K562 (cell line): ENCODE data around the gene KRT81. TPM values are rescaled to one million over a fixed set of nuclear protein-coding genes. Genes with fewer than 3 reads are reported as not detected.

Experiments used
- ATAC-seq: fragments of 200-7000 bp; cut with Tn5 transposase; 3 replicates; pipeline ENCODE4 v1.9.1; 2020; ENCODE audit warnings: moderate library complexity
- BruUV-seq: library from RNA; stranded (reverse); fragments of 400-500 nt; replicated peaks from 2 replicates; lab custom pipeline; 2021; lab: Mats Ljungman, UMichigan
- CTCF ChIA-PET: fragments of 300-600 bp; formaldehyde crosslinking; extraction: SDS; loops from one replicate; lab custom pipeline; 2021; ENCODE audit warnings: low intra/inter-chr PET ratio; lab: Yijun Ruan, JAX
- POLR2A ChIA-PET: fragments of 300-600, 350-650 bp; sonication (Branson Sonifier 250); formaldehyde crosslinking; extraction: SDS; loops from one replicate; lab custom pipeline; 2021; ENCODE audit warnings: antibody characterized with exemption, inconsistent platforms; lab: Yijun Ruan, JAX
- DNase-seq, 4 experiments: peaks; one replicate each; pipeline versions ENCODE4 v3.0.0 to v3.0.0-alpha.2; 2011 to 2018; ENCODE audit warnings: low spot score in 3 of 4, mixed read lengths in 3 of 4; ENCODE audit errors: extremely low read depth in 1 of 4
- FAIRE-seq: peaks from 2 replicates; lab custom pipeline; 2011; peaks lifted over from hg19 to GRCh38; lab: Jason Lieb, UNC
- H2AFZ ChIP-seq: 2 replicates; pipeline ENCODE4 v1.6.0; 2011; ENCODE audit warnings: low read depth, low read length, control low read depth, inconsistent platforms
- H3K27ac ChIP-seq: fragments of 200-600 bp; 3 replicates; pipeline ENCODE4 v1.8.0; 2011; ENCODE audit warnings: low read depth, mild to moderate bottlenecking, control low read depth, inconsistent platforms, low read length, moderate library complexity, mixed read lengths; ENCODE audit errors: extremely low read depth
- H3K27me3 ChIP-seq, 2 experiments: fragments of 300-600 bp in 1 of 2; 2 replicates in 1 of 2; 3 replicates in 1 of 2; pipeline versions ENCODE4 v1.6.0 to v1.8.0; 2011; ENCODE audit warnings: inconsistent platforms in 2 of 2, low read length in 2 of 2, mild to moderate bottlenecking in 1 of 2, mixed read lengths in 1 of 2, moderate library complexity in 1 of 2; ENCODE audit not compliant: control insufficient read depth in 2 of 2, insufficient read depth in 2 of 2
- H3K36me3 ChIP-seq: fragments of 300-600 bp; 3 replicates; pipeline ENCODE4 v1.8.0; 2011; ENCODE audit warnings: mild to moderate bottlenecking, low read length, inconsistent platforms; ENCODE audit not compliant: control insufficient read depth, insufficient read depth
- H3K4me1 ChIP-seq, 2 experiments: fragments of 200-600 bp in 1 of 2; replicated peaks in 1 of 2; 2 replicates in 1 of 2; 3 replicates in 1 of 2; pipeline versions ENCODE4 v1.5.1 to v1.8.0; 2011; ENCODE audit warnings: inconsistent platforms in 2 of 2, low read length in 2 of 2, mild to moderate bottlenecking in 1 of 2, mixed read lengths in 1 of 2, moderate library complexity in 1 of 2; ENCODE audit not compliant: control insufficient read depth in 2 of 2, insufficient read depth in 2 of 2
- H3K4me2 ChIP-seq: 2 replicates; pipeline ENCODE4 v1.6.1; 2011; ENCODE audit warnings: low read length, control low read depth, inconsistent platforms, mixed read lengths; ENCODE audit not compliant: insufficient read depth
- H3K4me3 ChIP-seq: fragments of 200-600 bp; sonication (generic), shearing (Covaris generic); 2 replicates; pipeline ENCODE4 v1.5.1; 2016; ENCODE audit warnings: control low read depth, inconsistent platforms
- H3K79me2 ChIP-seq: fragments of 200-600 bp; 3 replicates; pipeline ENCODE4 v1.8.0; 2011; ENCODE audit warnings: low read length, inconsistent platforms; ENCODE audit not compliant: control insufficient read depth, insufficient read depth
- H3K9ac ChIP-seq, 2 experiments: 2 replicates each; pipeline versions ENCODE4 v1.6.0 to v1.6.1; 2011; ENCODE audit warnings: low read depth in 2 of 2, low read length in 2 of 2, control low read depth in 1 of 2, inconsistent platforms in 1 of 2, mild to moderate bottlenecking in 1 of 2, mixed read lengths in 1 of 2; ENCODE audit not compliant: insufficient read depth in 1 of 2
- H3K9me1 ChIP-seq: one replicate; pipeline ENCODE4 v1.6.0; 2011; ENCODE audit warnings: inconsistent platforms, mild to moderate bottlenecking, low read length, moderate library complexity; ENCODE audit not compliant: control insufficient read depth, insufficient read depth
- H3K9me3 ChIP-seq: replicated peaks from 2 replicates; pipeline ENCODE4 v1.5.1; 2011; ENCODE audit warnings: low read depth, low read length, inconsistent platforms; ENCODE audit not compliant: control insufficient read depth, insufficient read depth
- H4K20me1 ChIP-seq: replicated peaks from 2 replicates; pipeline ENCODE4 v1.6.1; 2011; ENCODE audit warnings: low read length, inconsistent platforms, mixed read lengths; ENCODE audit not compliant: control insufficient read depth, insufficient read depth
- ATF7 ChIP-seq: fragments of 450-650 bp; IDR thresholded peaks from 2 replicates; pipeline ENCODE4 v1.7.1; 2014; ENCODE audit warnings: mild to moderate bottlenecking, moderate library complexity
- CTBP1 ChIP-seq: fragments of 450-650 bp; IDR thresholded peaks from 2 replicates; pipeline ENCODE4 v1.6.1; 2016; ENCODE audit warnings: borderline replicate concordance
- FOS ChIP-seq: IDR thresholded peaks from 3 replicates; pipeline ENCODE4 v1.6.1; 2011; ENCODE audit not compliant: insufficient read length; ENCODE audit errors: extremely low read depth
- HOXB6 ChIP-seq: fragments of 250-450 bp; sonication (Bioruptor Pico); IDR thresholded peaks from 2 replicates; pipeline ENCODE4 v1.5.1; 2022; ENCODE audit warnings: mild to moderate bottlenecking, borderline replicate concordance
- MIER1 ChIP-seq: fragments of 450-650 bp; IDR thresholded peaks from 2 replicates; pipeline ENCODE4 v1.6.1; 2016; ENCODE audit warnings: antibody characterized with exemption, mild to moderate bottlenecking, low read depth
- NELFE ChIP-seq: IDR thresholded peaks from 2 replicates; pipeline ENCODE4 v1.6.1; 2011; ENCODE audit warnings: mild to moderate bottlenecking; ENCODE audit not compliant: insufficient read depth, insufficient read length
- NR1H2 ChIP-seq: sonication (generic); formaldehyde crosslinking; IDR thresholded peaks from 2 replicates; pipeline ENCODE4 v1.4.0; 2020; ENCODE audit warnings: mild to moderate bottlenecking, missing genetic modification reagents
- RBFOX2 ChIP-seq: fragments of 200-400 bp; formaldehyde crosslinking; IDR thresholded peaks from 2 replicates; pipeline ENCODE4 v1.6.1; 2017; ENCODE audit warnings: low read depth, mild to moderate bottlenecking, low read length, moderate library complexity
- SIN3B ChIP-seq: fragments of 450-650 bp; IDR thresholded peaks from 2 replicates; pipeline ENCODE4 v1.6.1; 2017; ENCODE audit warnings: low read depth, mild to moderate bottlenecking, moderate library complexity
- TBP ChIP-seq: optimal IDR thresholded peaks from 2 replicates; pipeline ENCODE3; 2011; ENCODE audit warnings: low read depth, low read length, improper control_type of control experiment
- ZFP36 ChIP-seq: fragments of 150-350 bp; IDR thresholded peaks from 2 replicates; pipeline ENCODE4 v1.6.1; 2018; ENCODE audit warnings: low read length, low read depth; ENCODE audit not compliant: partially characterized antibody
- ZNF282 ChIP-seq: sonication (generic); formaldehyde crosslinking; IDR thresholded peaks from 2 replicates; pipeline ENCODE4 v1.8.1; 2023; ENCODE audit warnings: missing genetic modification reagents
- ZNF592 ChIP-seq: fragments of 450-650 bp; IDR thresholded peaks from 2 replicates; pipeline ENCODE4 v1.6.1; 2017; ENCODE audit warnings: antibody characterized with exemption, mild to moderate bottlenecking
- WGBS: fragments of 100-300 bp; shearing (Covaris generic); methylation state at CpG from one replicate; pipeline ENCODE4 v1.1.6; 2016; ENCODE audit warnings: low coverage, mixed read lengths; ENCODE audit not compliant: insufficient coverage; ENCODE audit errors: missing lambda C conversion rate; 5-methylcytosine and 5-hydroxymethylcytosine counted together
- in situ Hi-C: fragments of 300-500 bp; cut with MboI; formaldehyde crosslinking; loops from 4 replicates; pipeline ENCODE4 v1.15.0; 2018; ENCODE audit warnings: inconsistent platforms, mixed read lengths
- intact Hi-C: fragments of 100-400 bp; cut with micrococcal nuclease; formaldehyde crosslinking; loops from 2 replicates; pipeline ENCODE4 v1.14.2; 2022
- polyA plus RNA-seq, 8 experiments: library from polyadenylated mRNA; depleted of rRNA in 4 of 8; stranded (reverse) in 5 of 8; unstranded in 3 of 8; fragments of >200 nt; fragmentation: Nextera tagmentation in 2 of 8; fragmentation: Illumina TruSeq in 1 of 8; extraction: Ambion mirVana in 2 of 8; extraction: Trizol in 1 of 8; gene quantifications; 2 replicates each; pipeline versions ENCODE4 v1.2.1 to v1.2.3, GENCODE V29; 2011 to 2014; ENCODE audit warnings: inconsistent platforms in 1 of 8, missing spikeins in 1 of 8
- total RNA-seq, 7 experiments: library from RNA; depleted of rRNA in 6 of 7; stranded (reverse); fragments of >200 nt in 6 of 7; fragmentation: Illumina TruSeq in 2 of 7; extraction: Trizol in 2 of 7; gene quantifications; 2 replicates each; pipeline versions ENCODE4 v1.2.1 to v1.2.3, GENCODE V29; 2011 to 2021; ENCODE audit warnings: low replicate concordance in 1 of 7
- TF ChIP-seq, protein P1 (sequence below): fragments of 250-450 bp; sonication (Bioruptor Pico); IDR thresholded peaks from 2 replicates; pipeline ENCODE4 v1.8.0; 2022; ENCODE audit warnings: moderate library complexity, mild to moderate bottlenecking, inconsistent platforms

KRT81 gene
- total and polyA plus RNA-seq, 9 of the 15 experiments (the other 6 are each of a cell fraction or from before 2014, with no cell fraction given), result 0.27 TPM; not detected in 8

GRCh38 chr12:52317468-52318052 lies 26.2 kb upstream of the KRT81 start (continued):
- no peak for TF ChIP-seq SIN3B

DNA sequence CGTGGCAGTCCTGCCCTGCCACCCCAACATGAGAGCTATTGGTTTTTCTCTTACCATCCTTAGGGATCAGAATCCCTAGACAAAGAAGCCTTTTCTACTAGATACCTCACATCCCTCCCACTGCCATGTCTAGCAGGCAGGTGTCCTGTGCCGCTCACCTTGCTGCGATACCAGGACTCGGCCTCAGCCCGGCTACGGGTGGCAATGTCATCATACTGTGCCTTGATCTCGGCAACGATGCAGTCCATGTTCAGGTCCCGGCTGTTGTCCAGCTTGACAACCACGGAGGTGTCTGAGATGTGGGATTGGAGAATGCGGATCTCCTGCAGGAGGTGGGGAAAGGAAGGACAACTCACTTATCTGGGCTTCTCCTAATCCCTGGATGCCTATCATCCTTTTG lies 25.4 kb upstream of the KRT81 start:
- Histone ChIP-seq H2AFZ (no peak overlapping the region), H3K9ac (no peak overlapping the region), H3K9me1 (no peaks in the 10 kb centered on the region), H3K36me3 (no peaks in the 10 kb centered on the region), H3K27me3 (peaks cover 4 to 65% of the 10 kb centered on the region in 2 experiments; a peak in 4 of 5 replicates), H3K4me1 (no peaks in the 10 kb centered on the region), H3K4me3 (no peak overlapping the region), H3K79me2 (no peaks in the 10 kb centered on the region), H3K27ac (no peak overlapping the region), H3K4me2 (no peak overlapping the region), H3K9me3 (no peaks in the 10 kb centered on the region), H4K20me1 (no peaks in the 10 kb centered on the region; the same call in 1 of the 2 replicates)
- TF ChIP-seq ATF7 (no peak), ZNF592 (no peak), NELFE (no peak), NR1H2 (CRISPR knock-in tag) (no peak), ZNF282 (CRISPR knock-in tag) (no peak), MIER1 (no peak), TBP (no peak), RBFOX2 (no peak), ZFP36 (no peak), HOXB6 (CRISPR knock-in tag) (no peak), FOS (no peak), CTBP1 (no peak)
- TF ChIP-seq, protein P1, sequence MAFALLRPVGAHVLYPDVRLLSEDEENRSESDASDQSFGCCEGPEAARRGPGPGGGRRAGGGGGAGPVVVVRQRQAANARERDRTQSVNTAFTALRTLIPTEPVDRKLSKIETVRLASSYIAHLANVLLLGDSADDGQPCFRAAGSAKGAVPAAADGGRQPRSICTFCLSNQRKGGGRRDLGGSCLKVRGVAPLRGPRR (CRISPR knock-in tag), result no peak
- 0% methylated on average over 11 of the region's 11 CpGs for WGBS
- ATAC-seq (no peak), DNase-seq (no peak), FAIRE-seq (no peak)
- CTCF ChIA-PET, result no interaction called here
- no TSS peak for BruUV-seq
- in situ Hi-C loops, result loop anchor here (5.0 kb wide), 1 partner anchor 99 kb away; no protein-coding TSS in a partner anchor
- intact Hi-C loops, result no loop called here
- POLR2A ChIA-PET, result interaction anchor here (0.6 kb wide), 1 partner anchor 14 kb away, joined by 3 read pairs; no protein-coding TSS in a partner anchor
